Lower lobe of right lung (tissue), 2 donors: ENCODE measurements around the gene RAD51B. TPM values are rescaled to one million over a fixed set of nuclear protein-coding genes. Genes with fewer than 3 reads are reported as not detected.

Experiments used
- ATAC-seq, 2 donors: fragments of 200-7000 bp; cut with Tn5 transposase; one replicate each; pipeline ENCODE4 v1.9.1; 2020 to 2022; ENCODE audit warnings: mild to moderate bottlenecking in 2 of 2, moderate library complexity in 2 of 2
- DNase-seq: peaks from one replicate; pipeline ENCODE4 v3.0.0-alpha.2; 2020
- H3K27ac ChIP-seq: fragments of 200-600 bp; one replicate; pipeline ENCODE4 v1.8.0; 2022
- H3K27me3 ChIP-seq: fragments of 200-600 bp; one replicate; pipeline ENCODE4 v1.8.0; 2022; ENCODE audit warnings: low read depth
- H3K36me3 ChIP-seq: fragments of 200-600 bp; one replicate; pipeline ENCODE4 v1.8.0; 2022; ENCODE audit warnings: mild to moderate bottlenecking
- H3K4me1 ChIP-seq: fragments of 200-600 bp; one replicate; pipeline ENCODE4 v1.8.0; 2022
- H3K4me3 ChIP-seq: fragments of 200-600 bp; one replicate; pipeline ENCODE4 v1.8.0; 2022; ENCODE audit warnings: mild to moderate bottlenecking
- H3K9me3 ChIP-seq: fragments of 200-600 bp; one replicate; pipeline ENCODE4 v1.8.0; 2022
- intact Hi-C: fragments of 100-400 bp; cut with DNase I; formaldehyde crosslinking; loops from one replicate; pipeline ENCODE4 v1.11.0; 2022
- total RNA-seq: library from RNA; stranded (reverse); fragmentation: NEBNext Ultra II Directional; extraction: Animal tissue kit (Norgen Biotek cat#: 25700); gene quantifications from one replicate; pipeline ENCODE4 v1.2.1, GENCODE V29; 2021
- TF ChIP-seq, protein P1 (sequence below): fragments of 200-600 bp; IDR thresholded peaks from one replicate; pipeline ENCODE4 v1.8.0; 2022; ENCODE audit warnings: antibody characterized with exemption, mild to moderate bottlenecking
- donor health status: DM: no; HTN: yes; CAD: no; lungs with severe emphysema.

RAD51B gene
- total RNA-seq, 1 donor from 2014 or later, result 22.2 TPM

- H3K9me3 ChIP-seq, result no peaks in the 10 kb centered on the region
- no peaks in the 10 kb centered on the region for H3K36me3 ChIP-seq
- intact Hi-C loops, result no loop called here
- no peak overlapping the region for H3K4me3 ChIP-seq
- H3K27me3 ChIP-seq, result no peaks in the 10 kb centered on the region
- H3K4me1 ChIP-seq, result peaks cover 16% of the 10 kb centered on the region
- TF ChIP-seq, protein P1, sequence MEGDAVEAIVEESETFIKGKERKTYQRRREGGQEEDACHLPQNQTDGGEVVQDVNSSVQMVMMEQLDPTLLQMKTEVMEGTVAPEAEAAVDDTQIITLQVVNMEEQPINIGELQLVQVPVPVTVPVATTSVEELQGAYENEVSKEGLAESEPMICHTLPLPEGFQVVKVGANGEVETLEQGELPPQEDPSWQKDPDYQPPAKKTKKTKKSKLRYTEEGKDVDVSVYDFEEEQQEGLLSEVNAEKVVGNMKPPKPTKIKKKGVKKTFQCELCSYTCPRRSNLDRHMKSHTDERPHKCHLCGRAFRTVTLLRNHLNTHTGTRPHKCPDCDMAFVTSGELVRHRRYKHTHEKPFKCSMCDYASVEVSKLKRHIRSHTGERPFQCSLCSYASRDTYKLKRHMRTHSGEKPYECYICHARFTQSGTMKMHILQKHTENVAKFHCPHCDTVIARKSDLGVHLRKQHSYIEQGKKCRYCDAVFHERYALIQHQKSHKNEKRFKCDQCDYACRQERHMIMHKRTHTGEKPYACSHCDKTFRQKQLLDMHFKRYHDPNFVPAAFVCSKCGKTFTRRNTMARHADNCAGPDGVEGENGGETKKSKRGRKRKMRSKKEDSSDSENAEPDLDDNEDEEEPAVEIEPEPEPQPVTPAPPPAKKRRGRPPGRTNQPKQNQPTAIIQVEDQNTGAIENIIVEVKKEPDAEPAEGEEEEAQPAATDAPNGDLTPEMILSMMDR, result no peak
- ATAC-seq, result no peak
- H3K27ac ChIP-seq, result no peak overlapping the region
- no peak for DNase-seq
These were observed 304.5 kb downstream of the RAD51B start for GRCh38 chr14:68124050-68124449.

- intact Hi-C loops, result no loop called here
- H3K4me3 ChIP-seq, result no peak overlapping the region
- H3K36me3 ChIP-seq, result no peaks in the 10 kb centered on the region
- DNase-seq (no peak), ATAC-seq (no peak)
- TF ChIP-seq, protein P1, result no peak
- no peak overlapping the region for H3K27ac ChIP-seq
- no peaks in the 10 kb centered on the region for H3K9me3 ChIP-seq
- H3K27me3 ChIP-seq, result no peaks in the 10 kb centered on the region
- H3K4me1 ChIP-seq, result peaks cover 16% of the 10 kb centered on the region
These were observed 305.6 kb downstream of the RAD51B start for GRCh38 chr14:68124979-68125731.

- ATAC-seq, result no peak
- H3K36me3 ChIP-seq, result no peaks in the 10 kb centered on the region
- no peak overlapping the region for H3K4me3 ChIP-seq
- H3K4me1 ChIP-seq, result peaks cover 16% of the 10 kb centered on the region
- DNase-seq, result no peak
- intact Hi-C loops, result no loop called here
- H3K27me3 ChIP-seq, result no peaks in the 10 kb centered on the region
- no peak overlapping the region for H3K27ac ChIP-seq
- TF ChIP-seq, protein P1, result no peak
- no peaks in the 10 kb centered on the region for H3K9me3 ChIP-seq
These were observed 307.6 kb downstream of the RAD51B start for GRCh38 chr14:68127166-68127565.

GRCh38 chr14:68131907-68132306 is 312.3 kb downstream of the RAD51B start:
- intact Hi-C loops, result no loop called here
- Histone ChIP-seq H3K9me3 (no peaks in the 10 kb centered on the region), H3K27ac (no peak overlapping the region), H3K27me3 (no peaks in the 10 kb centered on the region), H3K36me3 (no peaks in the 10 kb centered on the region), H3K4me1 (no peaks in the 10 kb centered on the region), H3K4me3 (no peak overlapping the region)
- TF ChIP-seq, protein P1, result no peak
- no peak for DNase-seq
- no peak for ATAC-seq

- H3K27ac ChIP-seq, result no peak overlapping the region
- no peak overlapping the region for H3K4me3 ChIP-seq
- ATAC-seq (no peak), DNase-seq (no peak)
- TF ChIP-seq, protein P1, result no peak
- intact Hi-C loops, result no loop called here
- peaks cover 2% of the 10 kb centered on the region for H3K4me1 ChIP-seq
- no peaks in the 10 kb centered on the region for H3K36me3 ChIP-seq
- H3K9me3 ChIP-seq, result no peaks in the 10 kb centered on the region
- H3K27me3 ChIP-seq, result no peaks in the 10 kb centered on the region
These were observed 313.1 kb downstream of the RAD51B start for GRCh38 chr14:68132563-68133121.
